Smooth muscle cell of the umbilical artery (primary cell): ENCODE measurements around the gene KDF1. TPM values are rescaled to one million over a fixed set of nuclear protein-coding genes. Genes with fewer than 3 reads are reported as not detected.

Source experiments
- total RNA-seq: library from RNA; depleted of rRNA; stranded (reverse); fragments of >200 nt; gene quantifications from 2 replicates; pipeline ENCODE4 v1.2.3, GENCODE V29; 2014

The KDF1 gene, protein sequence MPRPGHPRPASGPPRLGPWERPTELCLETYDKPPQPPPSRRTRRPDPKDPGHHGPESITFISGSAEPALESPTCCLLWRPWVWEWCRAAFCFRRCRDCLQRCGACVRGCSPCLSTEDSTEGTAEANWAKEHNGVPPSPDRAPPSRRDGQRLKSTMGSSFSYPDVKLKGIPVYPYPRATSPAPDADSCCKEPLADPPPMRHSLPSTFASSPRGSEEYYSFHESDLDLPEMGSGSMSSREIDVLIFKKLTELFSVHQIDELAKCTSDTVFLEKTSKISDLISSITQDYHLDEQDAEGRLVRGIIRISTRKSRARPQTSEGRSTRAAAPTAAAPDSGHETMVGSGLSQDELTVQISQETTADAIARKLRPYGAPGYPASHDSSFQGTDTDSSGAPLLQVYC
- total RNA-seq, result not detected in 2 replicates

GRCh38 chr1:26959722-26960624 lies at the start of gene KDF1:
Gene KDF1, minus strand, starts transcription at chr1:26960468. Its CDS starts 8,088 bp downstream, at chr1:26952380.

DNA sequence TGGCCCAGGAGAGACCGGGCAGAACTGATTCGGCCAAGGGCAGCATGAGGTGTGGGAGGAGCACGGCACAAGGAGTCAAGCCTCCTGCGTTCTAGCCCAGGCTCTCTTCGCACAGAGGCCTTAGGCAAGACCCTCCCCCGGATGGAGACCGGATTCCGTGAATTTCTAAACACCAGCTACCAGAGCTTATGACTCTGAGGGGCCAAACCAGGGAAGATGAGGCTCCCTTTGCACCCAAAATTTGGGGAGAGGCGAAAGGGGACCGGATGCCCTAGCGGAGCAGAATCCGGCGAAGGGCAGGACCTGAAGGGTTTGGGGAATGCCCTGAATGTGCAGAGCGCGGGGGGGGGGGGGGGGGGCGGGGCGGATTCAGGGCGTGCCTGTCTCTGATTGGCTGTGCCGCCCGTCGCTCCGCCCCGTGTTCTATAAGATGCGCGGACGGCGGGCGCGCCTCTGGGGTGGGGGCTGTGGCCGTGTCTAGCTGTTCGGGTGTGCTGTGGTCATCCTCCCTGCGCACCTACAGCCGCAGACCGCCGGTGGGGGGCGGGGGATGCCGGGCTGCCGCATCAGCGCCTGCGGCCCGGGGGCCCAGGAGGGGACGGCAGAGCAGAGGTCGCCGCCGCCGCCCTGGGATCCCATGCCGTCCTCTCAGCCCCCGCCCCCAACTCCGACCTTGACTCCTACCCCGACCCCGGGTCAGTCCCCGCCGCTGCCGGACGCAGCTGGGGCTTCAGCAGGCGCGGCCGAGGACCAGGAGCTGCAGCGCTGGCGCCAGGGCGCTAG lies 33.2 kb upstream of the KDF1 start, which contains the start of gene TRNP1:
Gene TRNP1 (plus strand): TSS at position 456 of the 783 bp plus-strand sequence. CDS start 95 bp downstream, at position 551.

DNA sequence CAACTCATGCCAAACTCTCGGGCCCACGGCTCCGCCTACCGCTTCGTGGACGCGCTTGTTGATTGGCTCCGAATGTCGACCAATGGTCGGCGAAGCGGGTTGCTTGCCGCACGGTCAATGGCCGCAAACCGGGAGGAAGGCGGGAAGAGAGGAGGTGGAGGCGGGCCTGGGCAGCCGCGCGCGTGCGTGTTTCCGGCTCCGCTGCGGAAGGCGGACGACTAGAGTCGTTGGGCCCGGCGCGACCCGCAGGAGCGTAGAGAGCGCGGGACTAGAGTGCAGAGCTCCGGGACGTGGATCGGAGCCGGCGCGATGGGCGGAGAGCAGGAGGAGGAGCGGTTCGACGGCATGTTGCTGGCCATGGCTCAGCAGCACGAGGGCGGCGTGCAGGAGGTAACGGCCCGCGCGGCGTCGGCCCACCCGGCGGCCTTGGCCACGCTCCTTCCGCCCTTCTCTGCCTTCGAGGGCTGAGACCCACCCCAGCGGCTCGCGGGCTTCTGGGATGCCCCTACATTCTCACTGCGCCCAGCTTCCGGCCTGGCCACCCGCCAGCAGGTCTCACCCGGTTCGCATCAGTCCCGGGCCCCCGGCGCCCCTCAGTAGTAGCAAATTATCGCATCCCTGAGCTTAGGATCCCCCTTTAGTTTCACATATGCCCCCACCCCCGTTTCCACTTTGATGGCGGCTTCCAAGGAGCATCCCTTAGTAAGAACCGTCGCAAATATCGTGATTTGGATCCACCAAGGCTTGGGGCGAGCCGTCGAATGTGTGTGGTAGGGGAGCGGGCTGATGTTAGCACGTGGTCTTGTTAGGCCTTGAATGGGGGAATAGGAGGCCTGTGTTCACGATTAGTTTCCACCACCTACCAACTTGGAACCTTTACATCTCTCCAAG lies 38.5 kb downstream of the KDF1 start, which contains the start of gene NUDC:
Gene NUDC (plus strand): TSS at position 204 of the 891 bp plus-strand sequence. CDS start 106 bp downstream, at position 310.

DNA sequence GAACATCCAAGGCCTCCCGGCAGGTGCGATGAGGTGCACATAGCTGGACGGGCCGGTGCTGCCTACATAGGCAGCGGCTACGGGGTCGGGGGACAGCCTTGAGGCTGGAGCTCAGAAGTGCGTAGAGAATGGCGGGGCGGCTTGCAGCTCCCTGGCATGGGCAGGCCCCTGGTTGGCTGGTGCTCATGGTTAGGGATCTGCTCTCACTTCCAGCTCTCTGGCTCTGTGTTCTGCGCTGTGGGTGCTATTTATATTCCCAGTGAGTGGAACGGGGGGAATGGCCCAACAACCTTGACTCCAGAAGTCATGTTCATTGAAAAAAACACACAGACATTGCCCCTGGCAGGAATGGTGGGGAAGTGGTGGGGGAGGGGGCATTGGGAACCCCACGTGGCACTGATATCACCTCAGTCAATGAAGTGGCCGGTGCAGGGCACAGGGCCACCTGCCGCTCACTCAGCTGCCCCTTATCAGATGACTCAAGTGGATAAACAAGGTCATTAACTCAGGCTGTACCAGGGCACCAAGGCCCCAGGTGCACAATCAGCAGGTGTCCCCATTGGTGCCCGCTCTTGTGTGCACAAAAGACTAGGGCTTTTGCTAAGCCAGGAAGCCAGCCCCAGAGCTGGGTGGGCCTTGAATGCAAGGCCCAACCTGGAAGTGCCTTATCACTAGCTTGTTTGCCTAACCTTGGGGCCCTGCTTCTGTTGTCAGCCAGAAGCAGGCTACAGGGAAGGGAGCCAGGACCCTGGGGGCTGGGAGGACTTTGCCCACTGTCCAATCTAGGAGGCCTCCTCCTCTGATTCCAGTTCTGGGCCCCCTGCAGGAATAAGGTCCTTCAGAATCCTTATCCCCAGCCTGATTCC lies 46.3 kb downstream of the KDF1 start, which contains the start of gene NR0B2:
Gene NR0B2 (minus strand): TSS at position 222 of the 866 bp plus-strand sequence. CDS start 35 bp downstream, at position 187.

GRCh38 chr1:26900001-26900814 lies 60.1 kb downstream of the KDF1 start, which contains the start of gene GPATCH3:
Gene GPATCH3, minus strand, starts transcription at chr1:26900467. Its CDS starts 25 bp downstream, at chr1:26900442.

Other genes starting within 250 kb of the KDF1 start
- gene PIGV, start 172.5 kb downstream of the KDF1 start, total RNA-seq, result 21.7 and 37.4 TPM in 2 replicates
- gene ZDHHC18, start 133.8 kb downstream of the KDF1 start, total RNA-seq, result 5.6 and 14.1 TPM in 2 replicates
- 0.14 TPM in 1 of 2 replicates, not detected in the other for gene SFN, start 97.3 kb downstream of the KDF1 start, total RNA-seq
- 9.2 and 11.9 TPM in 2 replicates for gene GPN2, start 70.2 kb downstream of the KDF1 start, total RNA-seq
- 6.0 and 7.4 TPM in 2 replicates for gene GPATCH3, start 60.0 kb downstream of the KDF1 start, total RNA-seq
- not detected in 2 replicates for gene NR0B2, start 46.5 kb downstream of the KDF1 start, total RNA-seq
- 14.0 and 31.8 TPM in 2 replicates for gene NUDC, start 38.7 kb downstream of the KDF1 start, total RNA-seq
- gene TRNP1, start 33.2 kb upstream of the KDF1 start, total RNA-seq, result 14.8 and 17.0 TPM in 2 replicates
- gene TENT5B, start 52.4 kb upstream of the KDF1 start, total RNA-seq, result 1.2 and 1.3 TPM in 2 replicates
- gene SLC9A1, start 194.7 kb upstream of the KDF1 start, total RNA-seq, result 9.2 and 27.8 TPM in 2 replicates